ENCODE measurements around the gene ACSS3.

GRCh38 chr12:81216739-81217138 is 138.9 kb downstream of the ACSS3 start:
- TF ChIP-seq CTCF (conservative IDR thresholded peaks at IDR 0.05; ENCODE audit: low read depth, low read length), result no peak
- TF ChIP-seq EZH2 (IDR thresholded peaks at IDR 0.05; ENCODE audit: borderline replicate concordance, low read depth, low read length, poor library complexity, severe bottlenecking), result no peak

Measured in A673 (cell line).